ENCODE measurements around the gene JUN. TPM values are rescaled to one million over a fixed set of nuclear protein-coding genes. Genes with fewer than 3 reads are reported as not detected.
A peak's percentile ranks its signal among the peaks of the same experiment; 100 is the strongest.

JUN gene
- total and polyA plus RNA-seq, 2 experiments from 2014 or later, result 189 to 351 TPM

GRCh38 chr1:58789322-58789856 lies 5.5 kb upstream of the JUN start:
- no peaks in the 10 kb centered on the region for H3K9me3 ChIP-seq (ENCODE audit: low read depth)
- DNase-seq (ENCODE audit: low spot score), result peak; percentile 29
- H4K20me1 ChIP-seq (ENCODE audit: insufficient read depth, poor library complexity, severe bottlenecking), result no peaks in the 10 kb centered on the region
- no peak overlapping the region for H3K4me3 ChIP-seq
- H3K9me2 ChIP-seq (replicated peaks; ENCODE audit: insufficient read depth), result no peaks in the 10 kb centered on the region
- TF ChIP-seq EZH2phosphoT487 (IDR thresholded peaks at IDR 0.05; ENCODE audit: low read depth, severe bottlenecking, unreplicated experiment), result no peak
- TF ChIP-seq CTCF (IDR thresholded peaks at IDR 0.05; ENCODE audit: poor library complexity), result no peak
- TF ChIP-seq EZH2 (IDR thresholded peaks at IDR 0.05; ENCODE audit: borderline replicate concordance), result no peak
- H3K4me2 ChIP-seq, result no peak overlapping the region
- peak overlapping the region; percentile 57 for H3K27ac ChIP-seq
- H2AFZ ChIP-seq, result no peak overlapping the region
- H3K79me2 ChIP-seq, result no peaks in the 10 kb centered on the region
- WGBS (ENCODE audit: low lambda C conversion rate, missing lambda C conversion rate), result 67% methylated on average over 6 of the region's 6 CpGs
- no peaks in the 10 kb centered on the region for H3K27me3 ChIP-seq
- H3K4me1 ChIP-seq (ENCODE audit: insufficient read depth), result peaks cover 6% of the 10 kb centered on the region
- H3K36me3 ChIP-seq (replicated peaks; ENCODE audit: insufficient read depth, low read depth), result no peaks in the 10 kb centered on the region

GRCh38 chr1:58788259-58788658 lies 4.4 kb upstream of the JUN start:
- no peaks in the 10 kb centered on the region for H3K36me3 ChIP-seq (replicated peaks; ENCODE audit: insufficient read depth, low read depth)
- H4K20me1 ChIP-seq (ENCODE audit: insufficient read depth, poor library complexity, severe bottlenecking), result peaks cover 4% of the 10 kb centered on the region
- no peaks in the 10 kb centered on the region for H3K9me3 ChIP-seq (ENCODE audit: low read depth)
- H3K4me3 ChIP-seq, result no peak overlapping the region
- no peaks in the 10 kb centered on the region for H3K27me3 ChIP-seq
- H2AFZ ChIP-seq, result no peak overlapping the region
- no peaks in the 10 kb centered on the region for H3K9me2 ChIP-seq (replicated peaks; ENCODE audit: insufficient read depth)
- no peak overlapping the region for H3K4me2 ChIP-seq
- no peak for DNase-seq (ENCODE audit: low spot score)
- TF ChIP-seq CTCF (IDR thresholded peaks at IDR 0.05; ENCODE audit: poor library complexity) (no peak), EZH2phosphoT487 (IDR thresholded peaks at IDR 0.05; ENCODE audit: low read depth, severe bottlenecking, unreplicated experiment) (no peak), EZH2 (IDR thresholded peaks at IDR 0.05; ENCODE audit: borderline replicate concordance) (no peak)
- H3K27ac ChIP-seq, result no peak overlapping the region
- WGBS (ENCODE audit: low lambda C conversion rate, missing lambda C conversion rate), result 92% methylated on average over 3 of the region's 3 CpGs
- H3K79me2 ChIP-seq, result peaks cover 4% of the 10 kb centered on the region
- H3K4me1 ChIP-seq (ENCODE audit: insufficient read depth), result peaks cover 6% of the 10 kb centered on the region

GRCh38 chr1:58786927-58787245 lies 3.0 kb upstream of the JUN start:
- peak overlapping the region; percentile 99 for H3K27ac ChIP-seq
- H3K9me2 ChIP-seq (replicated peaks; ENCODE audit: insufficient read depth), result no peaks in the 10 kb centered on the region
- no peaks in the 10 kb centered on the region for H3K36me3 ChIP-seq (replicated peaks; ENCODE audit: insufficient read depth, low read depth)
- no peak overlapping the region for H2AFZ ChIP-seq
- peaks cover 18% of the 10 kb centered on the region for H3K79me2 ChIP-seq
- no peaks in the 10 kb centered on the region for H3K9me3 ChIP-seq (ENCODE audit: low read depth)
- TF ChIP-seq EZH2phosphoT487 (IDR thresholded peaks at IDR 0.05; ENCODE audit: low read depth, severe bottlenecking, unreplicated experiment) (no peak), CTCF (IDR thresholded peaks at IDR 0.05; ENCODE audit: poor library complexity) (no peak), EZH2 (IDR thresholded peaks at IDR 0.05; ENCODE audit: borderline replicate concordance) (no peak)
- H3K27me3 ChIP-seq, result no peaks in the 10 kb centered on the region
- peaks cover 6% of the 10 kb centered on the region for H3K4me1 ChIP-seq (ENCODE audit: insufficient read depth)
- WGBS (ENCODE audit: low lambda C conversion rate, missing lambda C conversion rate), result 94% methylated on average over 2 of the region's 2 CpGs
- H4K20me1 ChIP-seq (ENCODE audit: insufficient read depth, poor library complexity, severe bottlenecking), result peaks cover 18% of the 10 kb centered on the region
- H3K4me2 ChIP-seq, result no peak overlapping the region
- DNase-seq (ENCODE audit: low spot score), result no peak
- no peak overlapping the region for H3K4me3 ChIP-seq
